WTC11 (cell line): Measurements from ENCODE around the gene JAKMIP1. TPM values are rescaled to one million over a fixed set of nuclear protein-coding genes. Genes with fewer than 3 reads are reported as not detected.

ENCODE experiments used
- ATAC-seq: fragments of 200-7000 bp; cut with Tn5 transposase; 2 replicates; pipeline ENCODE4 v1.10.0; 2021; ENCODE audit warnings: mild to moderate bottlenecking, moderate library complexity
- CTCF ChIA-PET: fragments of 300-600 bp; sonication (Branson Sonifier 250); formaldehyde crosslinking; loops from one replicate; lab custom pipeline; 2021; ENCODE audit warnings: antibody characterized with exemption; lab: Charles Lee
- POLR2A ChIA-PET: fragments of 350-600 bp; sonication (Branson Sonifier 250); formaldehyde crosslinking; loops from one replicate; lab custom pipeline; 2021; ENCODE audit warnings: antibody characterized with exemption; lab: Charles Lee
- DNase-seq: peaks from one replicate; pipeline ENCODE4 v3.0.0; 2021; ENCODE audit warnings: low spot score
- H3K27ac Mint-ChIP-seq: 2 replicates; pipeline ENCODE4 v1.8.0; 2021; ENCODE audit warnings: mixed read lengths
- H3K27me3 Mint-ChIP-seq: 2 replicates; pipeline ENCODE4 v1.8.0; 2021; ENCODE audit warnings: low read depth, mild to moderate bottlenecking, moderate library complexity, mixed read lengths
- H3K36me3 Mint-ChIP-seq: 2 replicates; pipeline ENCODE4 v1.8.0; 2021; ENCODE audit warnings: mixed read lengths
- H3K4me1 Mint-ChIP-seq: 2 replicates; pipeline ENCODE4 v1.8.0; 2022; ENCODE audit warnings: mixed read lengths
- H3K4me3 Mint-ChIP-seq: 2 replicates; pipeline ENCODE4 v1.8.0; 2021; ENCODE audit warnings: mild to moderate bottlenecking, moderate library complexity, mixed read lengths
- H3K9me3 Mint-ChIP-seq: 2 replicates; pipeline ENCODE4 v1.8.0; 2021; ENCODE audit warnings: mixed read lengths
- ESRRA ChIP-seq: sonication (generic); formaldehyde crosslinking; IDR thresholded peaks from 2 replicates; pipeline ENCODE4 v1.8.1; 2022; ENCODE audit warnings: mild to moderate bottlenecking, missing genetic modification reagents, borderline replicate concordance
- ETV6 ChIP-seq: sonication (generic); formaldehyde crosslinking; IDR thresholded peaks from 2 replicates; pipeline ENCODE4 v1.8.1; 2022; ENCODE audit warnings: mild to moderate bottlenecking, missing genetic modification reagents
- GRHL2 ChIP-seq: fragments of 250-450 bp; sonication (Bioruptor Pico); IDR thresholded peaks from 2 replicates; pipeline ENCODE4 v1.8.0; 2022; ENCODE audit warnings: mild to moderate bottlenecking, moderate library complexity; ENCODE audit not compliant: insufficient replicate concordance, severe bottlenecking
- GTF2I ChIP-seq: fragments of 250-450 bp; sonication (Bioruptor Pico); conservative IDR thresholded peaks from 2 replicates; pipeline ENCODE4 v1.4.0; 2021; ENCODE audit warnings: mild to moderate bottlenecking
- JUN ChIP-seq: sonication (generic); formaldehyde crosslinking; IDR thresholded peaks from 2 replicates; pipeline ENCODE4 v1.8.0; 2023; ENCODE audit warnings: mild to moderate bottlenecking, missing genetic modification reagents
- MXD4 ChIP-seq: fragments of 250-450 bp; sonication (Bioruptor Pico); IDR thresholded peaks from 2 replicates; pipeline ENCODE4 v1.8.0; 2021; ENCODE audit warnings: mild to moderate bottlenecking, moderate library complexity, borderline replicate concordance
- NFE2L1 ChIP-seq: sonication (generic); formaldehyde crosslinking; IDR thresholded peaks from 2 replicates; pipeline ENCODE4 v1.8.1; 2023; ENCODE audit warnings: missing genetic modification reagents
- RORB ChIP-seq: fragments of 250-450 bp; sonication (Bioruptor Pico); IDR thresholded peaks from 2 replicates; pipeline ENCODE4 v1.9.0; 2021; ENCODE audit warnings: mild to moderate bottlenecking
- TEAD1 ChIP-seq: sonication (generic); formaldehyde crosslinking; IDR thresholded peaks from 2 replicates; pipeline ENCODE4 v1.8.0; 2022; ENCODE audit warnings: mild to moderate bottlenecking, missing genetic modification reagents
- ZNF121 ChIP-seq: sonication (generic); formaldehyde crosslinking; IDR thresholded peaks from 2 replicates; pipeline ENCODE4 v1.8.0; 2023; ENCODE audit warnings: missing genetic modification reagents
- ZNF317 ChIP-seq: sonication (generic); formaldehyde crosslinking; IDR thresholded peaks from 2 replicates; pipeline ENCODE4 v1.8.1; 2023; ENCODE audit warnings: low read depth, mild to moderate bottlenecking, moderate library complexity, missing genetic modification reagents, borderline replicate concordance
- ZNF671 ChIP-seq: fragments of 250-450 bp; sonication (Bioruptor Pico); IDR thresholded peaks from 2 replicates; pipeline ENCODE4 v1.8.0; 2021; ENCODE audit warnings: mild to moderate bottlenecking
- total RNA-seq: library from RNA; stranded (reverse); gene quantifications from 3 replicates; pipeline ENCODE4 v1.2.3, GENCODE V29; 2021
- TF ChIP-seq, protein P1 (sequence below): fragments of 250-450 bp; sonication (Bioruptor Pico); IDR thresholded peaks from 2 replicates; pipeline ENCODE4 v1.9.0; 2021; ENCODE audit warnings: mild to moderate bottlenecking
- TF ChIP-seq, protein P2 (sequence below): sonication (generic); formaldehyde crosslinking; IDR thresholded peaks from 2 replicates; pipeline ENCODE4 v1.8.0; 2023; ENCODE audit warnings: missing genetic modification reagents
- TF ChIP-seq, protein P3 (sequence below): sonication (generic); formaldehyde crosslinking; conservative IDR thresholded peaks from 2 replicates; pipeline ENCODE4 v1.8.1; 2022; ENCODE audit warnings: mild to moderate bottlenecking, missing genetic modification reagents
- TF ChIP-seq, protein P4 (sequence below): sonication (generic); formaldehyde crosslinking; IDR thresholded peaks from 2 replicates; pipeline ENCODE4 v1.8.1; 2023; ENCODE audit warnings: mild to moderate bottlenecking, moderate library complexity, missing genetic modification reagents
- TF ChIP-seq, protein P5 (sequence below): sonication (generic); formaldehyde crosslinking; IDR thresholded peaks from 2 replicates; pipeline ENCODE4 v1.8.1; 2023; ENCODE audit warnings: mild to moderate bottlenecking, missing genetic modification reagents
- TF ChIP-seq, protein P6 (sequence below): sonication (generic); formaldehyde crosslinking; IDR thresholded peaks from 2 replicates; pipeline ENCODE4 v1.8.0; 2022; ENCODE audit warnings: mild to moderate bottlenecking, missing genetic modification reagents
- TF ChIP-seq, protein P7 (sequence below): fragments of 200-600 bp; IDR thresholded peaks from 2 replicates; pipeline ENCODE4 v1.8.0; 2022; ENCODE audit warnings: antibody characterized with exemption
- TF ChIP-seq, protein P8 (sequence below): sonication (generic); formaldehyde crosslinking; IDR thresholded peaks from 2 replicates; pipeline ENCODE4 v1.8.0; 2022; ENCODE audit warnings: mild to moderate bottlenecking, missing genetic modification reagents

The JAKMIP1 gene
- total RNA-seq, 1 experiment from 2014 or later = 4.0 TPM

DNA sequence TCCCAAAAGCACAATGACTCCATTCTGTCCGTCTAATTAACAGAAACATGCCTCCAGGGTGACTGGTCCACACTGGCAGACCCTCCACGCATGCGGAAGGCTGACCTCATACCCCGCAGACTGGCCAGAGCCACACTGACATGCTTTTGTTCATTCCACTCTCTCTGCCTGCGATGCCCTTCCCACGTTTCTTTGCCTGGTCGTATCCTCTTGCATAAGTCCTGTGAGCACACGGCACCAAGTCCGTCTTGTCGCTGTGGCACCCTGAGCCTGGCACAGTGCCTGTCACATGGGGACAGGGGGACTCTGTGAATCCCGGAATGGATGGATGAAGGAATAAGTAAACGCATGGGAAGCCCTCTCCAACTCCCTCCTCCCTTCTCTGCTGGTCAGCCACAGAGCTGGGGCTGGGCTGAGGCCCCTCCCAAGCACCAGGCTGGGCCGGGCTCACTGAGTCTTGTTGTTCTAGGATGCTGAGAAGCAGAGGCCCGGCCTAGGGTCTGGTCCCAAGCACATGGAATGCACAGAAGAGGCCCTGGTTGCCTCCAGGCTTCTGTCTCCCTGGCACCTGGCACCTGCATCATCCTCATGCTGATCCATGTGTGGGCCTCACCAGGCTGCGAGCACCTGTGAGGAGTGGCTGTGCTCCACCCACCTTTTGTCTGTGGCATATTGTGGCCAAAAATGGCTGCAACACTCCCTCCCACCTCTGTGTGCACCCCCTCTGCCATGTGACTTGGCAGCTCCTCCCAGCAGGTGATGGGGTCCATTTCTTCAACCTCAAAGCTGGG is 143.2 kb downstream of the JAKMIP1 start:
- TF ChIP-seq, protein P1, sequence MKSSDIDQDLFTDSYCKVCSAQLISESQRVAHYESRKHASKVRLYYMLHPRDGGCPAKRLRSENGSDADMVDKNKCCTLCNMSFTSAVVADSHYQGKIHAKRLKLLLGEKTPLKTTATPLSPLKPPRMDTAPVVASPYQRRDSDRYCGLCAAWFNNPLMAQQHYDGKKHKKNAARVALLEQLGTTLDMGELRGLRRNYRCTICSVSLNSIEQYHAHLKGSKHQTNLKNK = no peak
- TF ChIP-seq, protein P2, sequence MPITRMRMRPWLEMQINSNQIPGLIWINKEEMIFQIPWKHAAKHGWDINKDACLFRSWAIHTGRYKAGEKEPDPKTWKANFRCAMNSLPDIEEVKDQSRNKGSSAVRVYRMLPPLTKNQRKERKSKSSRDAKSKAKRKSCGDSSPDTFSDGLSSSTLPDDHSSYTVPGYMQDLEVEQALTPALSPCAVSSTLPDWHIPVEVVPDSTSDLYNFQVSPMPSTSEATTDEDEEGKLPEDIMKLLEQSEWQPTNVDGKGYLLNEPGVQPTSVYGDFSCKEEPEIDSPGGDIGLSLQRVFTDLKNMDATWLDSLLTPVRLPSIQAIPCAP (CRISPR knock-in tag) = no peak
- TF ChIP-seq, protein P3, sequence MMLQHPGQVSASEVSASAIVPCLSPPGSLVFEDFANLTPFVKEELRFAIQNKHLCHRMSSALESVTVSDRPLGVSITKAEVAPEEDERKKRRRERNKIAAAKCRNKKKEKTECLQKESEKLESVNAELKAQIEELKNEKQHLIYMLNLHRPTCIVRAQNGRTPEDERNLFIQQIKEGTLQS = no peak
- TF ChIP-seq MXD4 (CRISPR knock-in tag) = no peak
- DNase-seq = no peak
- ChIA-PET POLR2A (no interaction called here), CTCF (interaction anchor here (1.2 kb wide), 1 partner anchor 37 kb away, joined by 4 read pairs; no protein-coding TSS in a partner anchor)
- Mint-ChIP-seq H3K27me3 (no peaks in the 10 kb centered on the region), H3K4me3 (no peak overlapping the region), H3K4me1 (no peaks in the 10 kb centered on the region), H3K36me3 (peaks cover 38% of the 10 kb centered on the region), H3K9me3 (peaks cover 27% of the 10 kb centered on the region), H3K27ac (no peak overlapping the region)
- ATAC-seq = no peak

DNA sequence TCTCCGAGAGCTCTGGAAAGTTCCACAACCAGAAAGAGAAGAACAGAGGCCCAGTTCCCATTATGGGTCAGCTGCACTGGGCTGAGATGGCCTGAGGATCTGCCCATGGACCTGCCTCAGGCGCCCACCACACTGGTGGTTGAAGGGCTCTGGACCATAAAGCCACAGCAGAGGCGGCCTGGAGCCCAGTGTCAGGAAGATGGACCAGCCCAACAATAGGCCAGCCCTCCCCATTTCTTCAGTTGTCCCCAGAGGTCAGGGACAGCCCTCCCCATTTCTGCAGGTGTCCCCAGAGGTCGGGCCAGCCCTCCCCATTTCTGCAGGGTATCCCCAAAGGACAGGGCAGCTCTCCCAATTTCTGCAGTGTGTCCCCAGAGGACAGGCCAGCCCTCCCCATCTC is 144.9 kb downstream of the JAKMIP1 start:
- no peak overlapping the region for H3K27ac Mint-ChIP-seq
- CTCF ChIA-PET = interaction anchor here (0.8 kb wide), 1 partner anchor 36 kb away, joined by 3 read pairs; no protein-coding TSS in a partner anchor

More for the DNA sequence above, 144.9 kb downstream of the JAKMIP1 start:
- Mint-ChIP-seq H3K4me3 (no peak overlapping the region), H3K36me3 (peaks cover 28% of the 10 kb centered on the region), H3K27me3 (no peaks in the 10 kb centered on the region), H3K4me1 (no peaks in the 10 kb centered on the region), H3K9me3 (peaks cover 24% of the 10 kb centered on the region)
- TF ChIP-seq RORB (CRISPR knock-in tag) = no peak
- TF ChIP-seq, protein P4, sequence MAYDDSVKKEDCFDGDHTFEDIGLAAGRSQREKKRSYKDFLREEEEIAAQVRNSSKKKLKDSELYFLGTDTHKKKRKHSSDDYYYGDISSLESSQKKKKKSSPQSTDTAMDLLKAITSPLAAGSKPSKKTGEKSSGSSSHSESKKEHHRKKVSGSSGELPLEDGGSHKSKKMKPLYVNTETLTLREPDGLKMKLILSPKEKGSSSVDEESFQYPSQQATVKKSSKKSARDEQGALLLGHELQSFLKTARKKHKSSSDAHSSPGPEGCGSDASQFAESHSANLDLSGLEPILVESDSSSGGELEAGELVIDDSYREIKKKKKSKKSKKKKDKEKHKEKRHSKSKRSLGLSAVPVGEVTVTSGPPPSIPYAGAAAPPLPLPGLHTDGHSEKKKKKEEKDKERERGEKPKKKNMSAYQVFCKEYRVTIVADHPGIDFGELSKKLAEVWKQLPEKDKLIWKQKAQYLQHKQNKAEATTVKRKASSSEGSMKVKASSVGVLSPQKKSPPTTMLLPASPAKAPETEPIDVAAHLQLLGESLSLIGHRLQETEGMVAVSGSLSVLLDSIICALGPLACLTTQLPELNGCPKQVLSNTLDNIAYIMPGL (CRISPR knock-in tag) = no peak
- no peak for TF ChIP-seq ESRRA (CRISPR knock-in tag)
- TF ChIP-seq, protein P5, sequence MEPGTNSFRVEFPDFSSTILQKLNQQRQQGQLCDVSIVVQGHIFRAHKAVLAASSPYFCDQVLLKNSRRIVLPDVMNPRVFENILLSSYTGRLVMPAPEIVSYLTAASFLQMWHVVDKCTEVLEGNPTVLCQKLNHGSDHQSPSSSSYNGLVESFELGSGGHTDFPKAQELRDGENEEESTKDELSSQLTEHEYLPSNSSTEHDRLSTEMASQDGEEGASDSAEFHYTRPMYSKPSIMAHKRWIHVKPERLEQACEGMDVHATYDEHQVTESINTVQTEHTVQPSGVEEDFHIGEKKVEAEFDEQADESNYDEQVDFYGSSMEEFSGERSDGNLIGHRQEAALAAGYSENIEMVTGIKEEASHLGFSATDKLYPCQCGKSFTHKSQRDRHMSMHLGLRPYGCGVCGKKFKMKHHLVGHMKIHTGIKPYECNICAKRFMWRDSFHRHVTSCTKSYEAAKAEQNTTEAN (CRISPR knock-in tag) = no peak
- TF ChIP-seq GTF2I (CRISPR knock-in tag) = no peak
- TF ChIP-seq MXD4 (CRISPR knock-in tag) = no peak
- TF ChIP-seq NFE2L1 (CRISPR knock-in tag) = no peak
- TF ChIP-seq, protein P6, sequence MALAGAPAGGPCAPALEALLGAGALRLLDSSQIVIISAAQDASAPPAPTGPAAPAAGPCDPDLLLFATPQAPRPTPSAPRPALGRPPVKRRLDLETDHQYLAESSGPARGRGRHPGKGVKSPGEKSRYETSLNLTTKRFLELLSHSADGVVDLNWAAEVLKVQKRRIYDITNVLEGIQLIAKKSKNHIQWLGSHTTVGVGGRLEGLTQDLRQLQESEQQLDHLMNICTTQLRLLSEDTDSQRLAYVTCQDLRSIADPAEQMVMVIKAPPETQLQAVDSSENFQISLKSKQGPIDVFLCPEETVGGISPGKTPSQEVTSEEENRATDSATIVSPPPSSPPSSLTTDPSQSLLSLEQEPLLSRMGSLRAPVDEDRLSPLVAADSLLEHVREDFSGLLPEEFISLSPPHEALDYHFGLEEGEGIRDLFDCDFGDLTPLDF = no peak
- TF ChIP-seq GRHL2 (CRISPR knock-in tag) = no peak
- no peak for TF ChIP-seq ZNF121 (CRISPR knock-in tag)
- TF ChIP-seq, protein P7, sequence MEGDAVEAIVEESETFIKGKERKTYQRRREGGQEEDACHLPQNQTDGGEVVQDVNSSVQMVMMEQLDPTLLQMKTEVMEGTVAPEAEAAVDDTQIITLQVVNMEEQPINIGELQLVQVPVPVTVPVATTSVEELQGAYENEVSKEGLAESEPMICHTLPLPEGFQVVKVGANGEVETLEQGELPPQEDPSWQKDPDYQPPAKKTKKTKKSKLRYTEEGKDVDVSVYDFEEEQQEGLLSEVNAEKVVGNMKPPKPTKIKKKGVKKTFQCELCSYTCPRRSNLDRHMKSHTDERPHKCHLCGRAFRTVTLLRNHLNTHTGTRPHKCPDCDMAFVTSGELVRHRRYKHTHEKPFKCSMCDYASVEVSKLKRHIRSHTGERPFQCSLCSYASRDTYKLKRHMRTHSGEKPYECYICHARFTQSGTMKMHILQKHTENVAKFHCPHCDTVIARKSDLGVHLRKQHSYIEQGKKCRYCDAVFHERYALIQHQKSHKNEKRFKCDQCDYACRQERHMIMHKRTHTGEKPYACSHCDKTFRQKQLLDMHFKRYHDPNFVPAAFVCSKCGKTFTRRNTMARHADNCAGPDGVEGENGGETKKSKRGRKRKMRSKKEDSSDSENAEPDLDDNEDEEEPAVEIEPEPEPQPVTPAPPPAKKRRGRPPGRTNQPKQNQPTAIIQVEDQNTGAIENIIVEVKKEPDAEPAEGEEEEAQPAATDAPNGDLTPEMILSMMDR = no peak
- no peak for TF ChIP-seq TEAD1
- TF ChIP-seq JUN (CRISPR knock-in tag) = no peak
- TF ChIP-seq, protein P8, sequence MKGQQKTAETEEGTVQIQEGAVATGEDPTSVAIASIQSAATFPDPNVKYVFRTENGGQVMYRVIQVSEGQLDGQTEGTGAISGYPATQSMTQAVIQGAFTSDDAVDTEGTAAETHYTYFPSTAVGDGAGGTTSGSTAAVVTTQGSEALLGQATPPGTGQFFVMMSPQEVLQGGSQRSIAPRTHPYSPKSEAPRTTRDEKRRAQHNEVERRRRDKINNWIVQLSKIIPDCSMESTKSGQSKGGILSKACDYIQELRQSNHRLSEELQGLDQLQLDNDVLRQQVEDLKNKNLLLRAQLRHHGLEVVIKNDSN (CRISPR knock-in tag) = no peak
- no peak for TF ChIP-seq ZNF671
- no peak for TF ChIP-seq ETV6 (CRISPR knock-in tag)
- no peak for TF ChIP-seq ZNF317 (CRISPR knock-in tag)
- no peak for ATAC-seq
- POLR2A ChIA-PET = no interaction called here
- DNase-seq = no peak
